Heart left ventricle (tissue), 13 donors: ENCODE results near the gene CCDC117.

ENCODE experiments used
- POLR2A ChIP-seq, 2 donors: fragments of 450-650 bp; IDR thresholded peaks; one replicate each; pipeline ENCODE4 v1.6.1; 2017; ENCODE audit warnings: antibody characterized with exemption in 2 of 2, mild to moderate bottlenecking in 2 of 2, moderate library complexity in 2 of 2
- TF ChIP-seq, protein P1 (sequence below), 12 donors: fragments of 200-600 bp; sonication (generic) in 4 of 12; IDR thresholded peaks; one replicate each; pipeline versions ENCODE4 v1.5.0 to v1.8.0; 2018 to 2022; ENCODE audit warnings: antibody characterized with exemption in 12 of 12, mild to moderate bottlenecking in 5 of 12
- donor health status: ischemic (EF 13 %, LVEDD 7.1; RV severe dilation, severe dysfunction).
- donor health status: DM: no; HTN: yes; CAD: no.
- donor health status: DM: no; HTN: no; CAD: no.
- donor health status: ischemic (EF 25% LVEDD 6.9; RV normal size, moderate dysfunction).
- donor health status: ischemic (EF 25% LVEDD 5.7; RV mildly dilated, moderate dysfunction).
- donor health status: ischemic (EF 35%, LVEDD 5.7; RV mildly dilated, moderate dysfunction).
- donor health status: nonischemic (EF 11% LVEDD 7.7; RV severe dilation, severe dysfunction).
- donor health status: DM: yes; HTN: yes; CAD: no.
- donor health status: PGD.
- donor health status: ischemic (EF 29% LVEDD 5.4; RV normal size, mild dysfunction).
- donor health status: nonischemic (EF 23%, LVEDD 6.1; RV moderate dilation, normal function).

- no peak for TF ChIP-seq POLR2A (IDR thresholded peaks at IDR 0.05)
- TF ChIP-seq, protein P1, sequence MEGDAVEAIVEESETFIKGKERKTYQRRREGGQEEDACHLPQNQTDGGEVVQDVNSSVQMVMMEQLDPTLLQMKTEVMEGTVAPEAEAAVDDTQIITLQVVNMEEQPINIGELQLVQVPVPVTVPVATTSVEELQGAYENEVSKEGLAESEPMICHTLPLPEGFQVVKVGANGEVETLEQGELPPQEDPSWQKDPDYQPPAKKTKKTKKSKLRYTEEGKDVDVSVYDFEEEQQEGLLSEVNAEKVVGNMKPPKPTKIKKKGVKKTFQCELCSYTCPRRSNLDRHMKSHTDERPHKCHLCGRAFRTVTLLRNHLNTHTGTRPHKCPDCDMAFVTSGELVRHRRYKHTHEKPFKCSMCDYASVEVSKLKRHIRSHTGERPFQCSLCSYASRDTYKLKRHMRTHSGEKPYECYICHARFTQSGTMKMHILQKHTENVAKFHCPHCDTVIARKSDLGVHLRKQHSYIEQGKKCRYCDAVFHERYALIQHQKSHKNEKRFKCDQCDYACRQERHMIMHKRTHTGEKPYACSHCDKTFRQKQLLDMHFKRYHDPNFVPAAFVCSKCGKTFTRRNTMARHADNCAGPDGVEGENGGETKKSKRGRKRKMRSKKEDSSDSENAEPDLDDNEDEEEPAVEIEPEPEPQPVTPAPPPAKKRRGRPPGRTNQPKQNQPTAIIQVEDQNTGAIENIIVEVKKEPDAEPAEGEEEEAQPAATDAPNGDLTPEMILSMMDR (IDR thresholded peaks at IDR 0.05): no peak
Observed at GRCh38 chr22:28761449-28761755, 11.1 kb upstream of the CCDC117 start.
